Tongue (tissue), 2 donors: ENCODE results near the gene SPON1. TPM values are rescaled to one million over a fixed set of nuclear protein-coding genes. Genes with fewer than 3 reads are reported as not detected.
"Not testable (repeated sequence)": the region's sequence is repeated elsewhere in the genome, so short reads cannot be mapped to it uniquely, and the experiment has no call there.

ENCODE experiments used
- DNase-seq: peaks from one replicate; pipeline ENCODE4 v3.0.0-alpha.2; 2015
- total RNA-seq: library from RNA; depleted of rRNA; stranded (reverse); fragments of >200 nt; gene quantifications from one replicate; pipeline ENCODE4 v1.2.3, GENCODE V29; 2014

The SPON1 gene
- total RNA-seq, 1 donor from 2014 or later = 24.4 TPM

DNA sequence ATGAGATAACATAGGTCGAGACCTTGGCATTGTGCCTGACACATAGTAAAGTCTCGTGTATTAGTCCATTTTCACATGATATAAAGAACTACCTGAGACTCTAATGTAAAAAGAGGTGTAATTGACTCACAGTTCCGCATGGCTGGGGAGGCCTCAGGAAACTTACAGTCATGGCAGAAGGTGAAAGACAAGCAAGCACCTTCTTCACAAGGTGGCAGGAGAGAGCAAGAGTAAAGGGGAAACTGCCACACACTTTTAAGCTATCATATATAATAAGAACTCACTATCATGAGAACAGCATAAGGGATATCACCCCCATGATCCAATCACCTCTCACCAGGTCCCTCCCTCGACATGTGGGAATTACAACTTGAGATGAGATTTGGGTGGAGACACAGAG lies 165.2 kb downstream of the SPON1 start:
- DNase-seq = no peak

DNA sequence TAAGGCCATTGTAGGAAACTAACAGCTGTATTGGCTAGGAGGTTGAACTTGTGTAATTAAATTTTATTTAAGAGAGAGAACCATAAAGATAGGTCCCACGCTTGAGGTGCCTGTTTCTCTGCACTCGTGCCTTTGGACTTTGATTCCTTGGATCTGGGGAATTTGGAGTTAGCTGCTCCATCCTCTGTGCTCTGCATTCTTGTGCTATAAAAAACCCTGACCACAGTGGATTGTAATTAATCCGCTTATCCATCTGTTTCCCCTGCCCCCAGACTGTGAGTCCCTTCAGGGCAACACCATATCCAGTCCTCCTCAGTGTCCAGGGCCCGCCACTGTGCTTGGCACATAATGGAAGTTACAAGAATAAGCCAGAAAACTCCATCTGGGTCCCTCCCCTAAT lies 169.8 kb downstream of the SPON1 start:
- peak; percentile 81 for DNase-seq

DNA sequence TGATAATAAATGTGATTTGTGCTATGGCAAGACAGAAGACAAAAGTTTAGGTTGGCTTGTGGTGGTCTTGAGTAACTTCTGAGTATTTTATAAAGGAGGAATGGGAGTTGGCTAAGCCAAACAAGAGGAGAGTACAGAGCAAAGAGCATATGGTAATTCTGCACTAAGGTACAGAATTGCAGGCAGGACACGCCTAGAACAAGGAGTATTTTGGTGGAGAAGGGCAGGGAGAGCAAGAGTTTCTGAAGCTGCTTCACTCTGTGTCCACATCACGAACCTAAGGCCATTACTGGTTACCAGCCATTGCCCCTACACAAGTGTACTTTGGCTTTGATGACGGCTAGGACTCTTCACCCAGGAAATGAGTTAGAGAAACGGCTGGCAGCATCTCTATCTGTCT lies 170.9 kb downstream of the SPON1 start:
- no peak for DNase-seq

DNA sequence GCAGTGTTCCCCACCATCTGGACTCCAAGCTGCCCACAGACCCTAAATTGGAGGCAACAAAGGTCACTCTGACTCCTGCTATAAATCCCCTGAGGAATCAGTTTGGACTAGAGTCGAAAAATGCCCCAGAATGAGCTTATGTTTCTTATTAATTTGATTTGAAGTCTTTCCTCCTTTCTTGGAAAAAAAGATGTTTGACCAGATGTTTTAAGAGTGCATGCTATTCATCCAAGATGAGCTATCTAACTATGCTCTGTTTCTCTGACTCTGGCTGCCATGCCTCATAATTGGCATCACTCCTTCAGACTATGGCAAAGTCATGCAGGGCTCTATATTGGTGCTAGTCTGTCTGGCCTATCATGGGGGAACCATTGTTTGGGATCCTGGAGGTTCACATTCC lies 174.0 kb downstream of the SPON1 start:
- no peak for DNase-seq

DNA sequence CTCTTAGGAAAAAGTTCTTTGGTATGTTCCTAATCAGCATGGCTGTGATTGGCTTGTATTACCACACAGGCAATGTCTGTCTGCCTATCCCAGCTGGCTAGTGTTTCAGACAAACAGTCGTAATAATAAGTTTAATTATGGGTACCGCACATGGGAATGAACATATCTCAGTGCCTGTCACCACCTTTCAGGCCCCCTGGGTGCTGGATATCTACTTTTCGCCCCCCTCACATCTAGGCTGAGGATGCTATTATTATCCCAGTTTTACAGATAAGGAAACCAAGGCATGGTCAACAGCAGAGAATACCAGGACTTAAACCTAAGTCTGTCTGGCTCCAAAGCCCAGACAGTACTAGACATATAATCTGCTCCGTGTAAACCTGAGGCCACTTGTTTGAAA lies 174.8 kb downstream of the SPON1 start:
- no peak for DNase-seq

DNA sequence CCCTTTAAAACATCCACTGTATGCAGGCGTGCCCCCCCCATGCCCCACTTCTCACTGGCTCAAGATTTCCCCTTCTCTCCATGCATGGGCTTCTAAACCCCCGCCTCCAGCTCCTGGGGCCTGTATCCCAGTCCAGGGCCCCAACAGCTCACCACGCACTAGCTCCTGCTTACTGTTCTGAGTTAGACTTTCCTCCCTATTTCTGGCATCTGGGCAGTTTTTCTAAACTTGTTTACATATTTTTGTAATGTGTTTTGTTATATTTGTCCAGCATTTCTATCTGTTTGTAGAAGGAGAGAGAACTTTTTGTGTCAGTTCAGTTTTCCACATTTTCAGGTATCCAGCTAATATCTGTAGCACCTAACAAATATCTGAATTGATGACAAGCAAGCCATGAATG lies 178.5 kb downstream of the SPON1 start:
- no peak for DNase-seq

DNA sequence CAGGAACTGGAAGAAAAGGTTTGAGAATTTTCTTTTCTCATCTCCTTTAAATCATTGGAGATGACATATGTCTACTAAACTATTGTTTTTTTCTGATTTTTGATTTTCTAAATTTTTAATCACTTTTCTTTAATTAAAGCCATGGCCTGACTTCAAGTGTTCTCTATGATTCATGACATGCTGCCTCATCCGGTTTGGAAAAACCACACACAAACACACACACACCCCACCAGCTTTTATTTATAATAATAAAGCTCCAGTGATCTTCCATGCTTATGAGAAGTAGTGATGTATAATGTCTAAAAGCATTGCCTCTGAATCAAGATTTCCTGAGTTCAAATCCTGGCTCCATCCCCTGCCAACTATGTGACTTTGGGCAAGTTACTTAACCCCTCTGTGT lies 179.2 kb downstream of the SPON1 start:
- no peak for DNase-seq

DNA sequence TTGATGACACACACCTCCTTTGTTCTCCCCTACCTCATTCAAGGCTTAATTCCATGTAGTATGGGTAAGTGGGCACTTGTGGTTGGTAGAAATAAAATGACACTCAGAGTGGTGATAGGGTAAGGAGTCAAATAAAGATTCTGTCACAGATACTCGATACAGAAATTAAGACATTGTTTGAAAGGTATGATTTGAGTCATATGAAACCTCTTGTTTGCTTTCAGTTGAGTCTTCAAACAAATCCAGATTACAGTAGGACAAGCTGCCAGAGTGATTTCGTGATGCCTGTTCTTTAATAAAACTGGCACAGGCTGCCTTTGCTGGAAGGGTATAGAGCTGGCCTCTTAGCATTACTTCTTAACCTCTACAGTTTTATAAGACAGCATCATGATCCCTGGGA lies 182.4 kb downstream of the SPON1 start:
- DNase-seq = no peak

DNA sequence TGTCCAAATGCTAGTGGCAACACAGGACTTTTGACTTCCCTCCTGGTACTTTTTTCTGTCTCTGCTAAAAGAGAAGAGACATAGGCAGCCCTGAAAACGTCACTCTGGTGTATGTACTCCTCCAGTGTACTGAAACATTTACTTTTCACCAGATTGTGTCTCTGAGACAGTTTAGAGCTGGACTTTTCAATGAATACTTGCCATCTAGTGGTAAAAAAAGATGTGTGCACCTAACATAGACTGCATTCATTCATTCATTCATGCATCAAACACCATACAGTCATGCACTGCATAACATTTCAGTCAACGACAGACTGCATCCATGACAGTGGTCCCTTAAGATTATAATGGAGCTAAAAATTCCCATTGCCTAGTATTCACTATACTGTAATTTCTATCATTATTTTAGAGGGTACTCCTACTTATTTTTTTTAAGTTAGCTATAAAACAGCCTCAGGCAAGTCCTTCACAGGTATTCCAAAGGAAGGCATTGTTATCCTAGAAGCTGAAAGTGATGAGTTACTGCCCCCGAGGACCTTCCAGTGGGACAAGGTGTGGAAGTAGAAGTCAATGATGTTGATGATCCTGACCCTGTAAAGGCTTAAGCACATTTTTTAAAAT lies 186.2 kb downstream of the SPON1 start:
- DNase-seq = peak; percentile 47

DNA sequence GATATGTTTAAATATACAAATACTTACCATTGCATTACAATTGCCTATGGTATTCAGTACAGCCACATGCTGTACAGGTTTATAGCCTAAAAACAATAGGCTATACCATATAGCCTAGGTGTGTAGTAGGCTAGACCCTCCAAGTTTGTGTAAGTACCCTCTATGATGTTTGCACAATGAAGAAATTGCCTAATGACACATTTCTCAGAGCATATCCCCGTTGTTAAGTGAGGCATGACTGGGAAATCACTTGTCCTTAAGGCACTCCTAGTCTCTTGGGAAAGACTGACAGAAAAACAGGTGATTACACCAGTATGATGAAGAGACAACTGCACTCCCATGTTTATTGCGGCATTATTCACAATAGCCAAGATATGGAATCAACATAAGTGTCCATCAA lies 187.2 kb downstream of the SPON1 start:
- no peak for DNase-seq

DNA sequence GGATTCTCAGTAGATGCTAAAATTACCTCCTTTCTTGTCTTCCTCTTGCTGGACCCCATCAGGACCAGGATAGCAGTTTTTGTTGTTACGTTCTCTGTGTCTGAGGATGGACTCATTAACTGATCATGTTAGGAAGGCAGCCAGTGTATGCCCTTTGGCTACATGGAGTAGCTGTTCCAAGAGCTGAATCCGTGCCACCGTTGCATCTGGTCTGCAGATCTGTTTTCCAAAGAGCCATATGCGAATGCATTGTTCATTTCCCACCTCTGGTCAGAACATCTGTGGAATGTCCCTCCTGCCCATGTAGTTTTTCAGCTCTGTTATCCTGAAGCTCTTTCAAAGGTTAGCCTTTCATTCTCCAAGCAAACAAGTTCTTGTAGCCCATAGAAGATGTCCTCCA lies 188.4 kb downstream of the SPON1 start:
- no peak for DNase-seq

DNA sequence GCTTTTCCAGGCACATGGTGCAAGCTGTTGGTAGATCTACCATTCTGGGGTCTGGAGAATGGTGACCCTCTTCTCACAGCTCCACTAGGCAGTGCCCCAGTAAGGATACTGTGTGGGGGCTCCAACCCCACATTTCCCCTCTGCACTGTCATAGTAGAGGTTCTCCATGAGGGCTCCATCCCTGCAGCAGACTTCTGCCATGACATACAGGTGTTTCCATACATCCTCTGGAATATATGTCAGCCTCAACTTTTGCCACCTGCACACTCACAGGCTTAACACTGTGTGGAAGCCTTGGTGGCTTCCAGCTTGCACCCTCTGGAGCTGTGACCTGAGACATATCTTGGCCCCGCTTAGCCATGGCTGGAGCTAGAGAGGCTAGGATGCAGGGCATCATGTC lies 191.6 kb downstream of the SPON1 start:
- not testable (repeated sequence) for DNase-seq

DNA sequence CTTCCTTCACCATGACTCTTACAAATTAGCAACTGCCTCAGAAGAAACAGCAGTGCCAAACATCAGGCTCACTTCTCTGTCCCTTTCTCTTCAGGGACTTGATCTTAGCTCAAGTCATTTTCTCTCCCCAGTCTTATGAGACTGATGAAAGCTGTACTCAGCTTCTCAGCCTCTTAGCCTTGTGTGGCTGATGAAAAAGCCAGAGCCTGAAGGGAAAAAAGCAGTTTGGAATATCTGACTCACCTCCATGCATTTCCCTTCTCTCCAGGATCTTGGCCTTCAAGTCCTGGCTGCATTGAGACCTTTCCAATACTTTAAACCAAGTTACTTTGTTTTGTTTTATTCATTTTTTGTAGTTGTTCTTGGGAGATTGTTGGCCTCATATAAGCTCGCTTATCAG lies 195.9 kb downstream of the SPON1 start:
- no peak for DNase-seq

DNA sequence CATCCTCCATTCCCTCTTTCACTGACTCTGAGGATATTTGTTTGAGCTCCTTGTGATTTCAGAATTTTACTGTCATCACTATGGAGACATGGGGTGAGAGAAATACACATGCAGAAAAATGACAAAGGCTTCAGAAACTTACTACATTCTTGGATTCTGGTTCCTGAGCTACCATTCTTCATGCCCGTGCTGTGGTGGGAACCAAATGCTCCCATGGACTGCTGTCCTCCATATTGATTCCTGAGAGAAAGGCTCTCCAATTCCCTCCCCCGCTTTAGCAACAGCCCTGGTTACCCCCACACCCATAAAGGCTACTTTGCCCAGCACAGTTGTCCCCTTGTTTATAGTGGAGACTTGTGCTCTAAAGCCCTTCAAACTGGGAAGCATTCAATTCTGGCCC lies 201.1 kb downstream of the SPON1 start:
- DNase-seq = no peak

DNA sequence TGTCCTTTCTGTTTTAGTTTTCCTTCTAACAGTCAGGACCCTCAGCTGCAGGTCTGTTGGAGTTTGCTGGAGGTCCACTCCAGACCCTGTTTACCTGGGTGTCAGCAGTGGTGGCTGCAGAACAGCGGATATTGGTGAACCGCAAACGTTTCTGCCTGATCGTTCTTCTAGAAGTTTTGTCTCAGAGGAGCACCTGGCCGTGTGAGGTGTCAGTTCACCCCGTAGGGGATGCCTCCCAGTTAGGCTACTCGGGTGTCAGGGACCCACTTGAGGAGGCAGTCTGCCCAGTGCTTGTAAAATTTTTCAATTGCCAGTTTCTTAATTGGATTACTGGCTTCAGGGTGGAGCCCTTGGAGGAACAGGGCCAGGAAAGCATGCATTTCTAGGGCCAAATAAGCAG lies 211.2 kb downstream of the SPON1 start:
- not testable (repeated sequence) for DNase-seq

DNA sequence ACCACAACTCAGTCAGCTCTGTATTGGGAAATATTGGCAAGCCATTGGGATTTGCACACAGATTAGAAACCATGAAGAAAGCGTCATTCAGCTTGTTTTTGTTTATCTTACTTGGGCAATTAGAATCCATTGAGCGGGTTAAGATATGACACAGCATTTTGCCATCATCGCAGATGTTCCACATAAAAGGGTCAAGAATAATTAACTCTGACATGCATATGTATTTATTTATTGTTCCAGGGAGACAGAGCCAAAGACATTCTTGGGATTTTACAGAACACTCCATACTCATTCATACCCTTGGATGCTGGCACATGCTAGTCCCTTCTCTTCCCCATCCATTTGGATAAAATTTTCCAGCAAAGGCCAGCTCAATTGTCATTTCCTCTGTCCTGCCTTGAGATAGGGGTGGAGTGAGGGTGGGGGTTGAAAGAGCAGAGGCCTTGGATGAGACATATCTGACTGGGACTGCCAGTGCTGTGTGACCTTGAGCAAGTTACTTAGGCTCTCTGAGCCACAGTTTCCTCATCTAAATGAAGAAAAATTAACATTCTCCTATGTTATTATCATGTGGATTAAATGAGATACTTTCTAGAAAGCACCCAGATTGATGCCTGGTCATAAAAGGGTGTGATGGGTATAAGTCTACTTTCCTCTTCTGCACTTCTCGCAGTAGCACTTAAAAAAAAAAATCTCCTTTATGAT lies 216.7 kb downstream of the SPON1 start:
- peak; percentile 19 for DNase-seq

DNA sequence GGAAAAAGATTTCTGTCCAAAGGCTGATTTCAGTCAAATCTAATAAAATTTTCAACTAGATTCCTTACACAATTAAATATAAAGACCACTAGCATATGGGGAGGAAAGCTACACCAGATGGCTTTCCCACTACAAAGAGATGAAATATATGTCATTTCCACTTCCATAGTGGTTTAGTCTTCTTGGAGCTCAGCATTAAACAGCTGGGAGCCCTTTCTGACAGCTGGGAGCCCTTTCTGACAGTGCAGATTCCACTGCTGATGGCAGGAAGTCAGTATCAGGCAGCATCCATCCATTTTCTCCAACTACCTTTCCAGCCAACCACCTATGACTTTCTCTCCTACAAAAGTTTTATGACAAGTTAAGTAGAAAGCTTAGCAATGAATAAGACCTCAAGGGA lies 218.6 kb downstream of the SPON1 start:
- DNase-seq = peak; percentile 15

DNA sequence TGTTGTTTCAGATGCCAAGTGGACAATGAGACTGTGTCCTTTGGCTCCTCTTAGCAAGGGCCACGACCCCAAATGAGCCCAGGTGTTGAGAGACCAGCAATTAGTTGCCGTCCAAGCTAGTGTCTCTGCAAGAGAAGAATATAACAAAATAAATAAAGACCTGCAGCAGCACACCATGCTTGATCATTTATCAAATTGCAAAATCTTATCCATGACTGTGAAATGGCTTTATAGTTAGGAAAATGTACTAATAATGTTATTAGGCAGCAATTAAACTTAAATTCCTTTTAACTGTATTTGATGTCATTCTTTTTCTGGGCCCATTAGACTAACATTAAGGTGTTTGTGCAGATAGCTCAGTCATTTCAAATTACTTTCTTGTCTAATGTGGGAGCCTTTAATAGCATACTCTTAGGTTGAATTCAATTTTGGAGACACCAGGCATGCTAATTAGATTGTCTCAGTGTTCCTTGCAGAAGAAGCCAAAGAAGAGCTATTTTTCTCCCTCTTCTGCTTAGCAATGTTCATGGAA lies 220.4 kb downstream of the SPON1 start:
- DNase-seq = no peak

DNA sequence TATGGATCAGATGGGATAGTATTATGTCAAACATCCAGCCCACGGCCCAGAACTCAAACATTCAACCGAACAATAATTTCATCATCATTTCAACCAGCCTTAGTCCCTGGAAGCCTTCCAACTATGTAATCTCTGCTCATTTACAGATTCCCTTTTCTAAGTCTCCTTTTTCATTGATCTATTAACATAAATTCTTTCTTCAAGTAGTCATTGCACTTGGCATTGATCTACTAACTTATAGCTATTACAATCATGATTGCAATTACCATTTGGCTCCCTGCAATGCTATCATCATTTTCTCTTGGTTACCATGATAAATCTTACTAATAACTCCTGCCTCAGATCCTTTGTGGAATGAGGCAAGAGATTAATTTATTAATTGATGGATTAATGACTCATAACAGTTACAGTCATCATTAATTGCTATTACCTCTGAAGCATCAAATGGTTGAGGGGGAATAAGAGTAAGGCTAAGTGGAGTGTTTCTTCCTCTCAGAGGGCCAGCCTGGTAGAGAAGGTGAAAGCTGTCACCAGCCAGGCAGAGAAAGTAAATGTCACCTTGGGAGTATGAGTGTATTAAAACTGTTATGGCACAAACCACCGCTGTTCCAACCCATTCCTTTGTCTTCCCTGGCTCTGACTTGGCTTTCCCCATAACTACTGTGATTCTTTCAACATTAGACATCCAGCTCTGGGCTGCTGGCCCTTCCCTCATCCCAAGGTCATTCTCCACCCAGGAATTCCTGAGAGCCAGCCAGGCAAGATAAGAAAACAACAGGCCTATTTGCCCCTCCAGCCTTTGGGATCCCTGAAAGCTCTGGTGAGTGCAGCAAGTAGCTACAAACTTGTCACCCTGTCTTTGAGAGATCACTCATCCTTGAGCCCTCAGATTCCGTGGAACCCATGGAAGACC lies 221.8 kb downstream of the SPON1 start:
- DNase-seq = no peak

DNA sequence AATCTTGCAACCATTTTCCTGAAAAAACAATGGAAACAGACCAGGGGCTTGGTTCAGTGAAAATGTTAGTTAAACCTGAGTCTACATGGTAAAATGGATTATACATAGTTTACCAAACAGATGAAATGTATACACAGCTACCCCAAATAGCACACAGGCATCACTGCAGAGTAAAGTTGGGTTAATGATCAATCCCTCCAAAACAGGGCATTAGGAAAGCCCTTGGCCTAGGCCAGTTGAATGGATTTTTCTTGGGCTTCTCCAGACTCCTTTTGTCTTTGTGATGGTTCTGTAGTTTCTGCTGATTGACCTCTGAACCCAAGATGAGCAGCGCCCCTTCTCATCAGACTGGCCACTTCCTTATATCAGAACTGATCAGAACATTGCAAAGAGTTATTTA lies 222.9 kb downstream of the SPON1 start:
- DNase-seq = no peak

DNA sequence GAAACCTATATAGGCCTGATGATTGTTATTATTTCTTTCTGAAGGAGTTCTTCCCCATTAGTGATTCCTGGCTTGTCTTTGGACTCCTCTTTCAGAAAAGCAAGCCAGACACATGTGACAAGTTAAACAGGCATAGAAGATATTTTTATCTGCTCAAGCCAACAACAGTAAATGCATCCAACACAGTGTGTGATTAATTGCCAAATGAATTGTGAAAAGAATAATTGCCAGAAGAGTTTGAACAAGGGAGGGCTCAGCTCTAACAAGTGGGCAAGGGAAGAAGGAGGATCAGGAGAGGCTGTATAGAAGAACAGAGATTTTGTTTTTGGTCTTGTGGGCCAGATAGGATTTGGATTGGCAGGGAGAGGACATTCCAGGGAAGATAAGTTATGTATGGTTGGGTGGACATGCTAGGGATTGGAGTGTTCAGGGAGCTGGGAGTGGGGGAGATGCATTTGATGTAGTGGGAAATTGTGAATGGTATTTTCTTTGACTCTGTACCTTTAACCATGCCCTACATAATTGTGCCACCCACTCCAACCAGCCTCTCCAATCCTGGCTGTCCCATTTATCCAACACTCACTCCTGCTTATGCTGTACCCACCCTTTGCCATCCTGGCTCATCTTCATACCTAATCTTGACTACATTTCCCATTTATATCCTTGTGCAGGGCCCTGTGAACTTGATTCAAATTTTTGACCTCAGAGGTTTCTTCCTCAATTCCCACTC lies 223.7 kb downstream of the SPON1 start:
- peak; percentile 16 for DNase-seq

DNA sequence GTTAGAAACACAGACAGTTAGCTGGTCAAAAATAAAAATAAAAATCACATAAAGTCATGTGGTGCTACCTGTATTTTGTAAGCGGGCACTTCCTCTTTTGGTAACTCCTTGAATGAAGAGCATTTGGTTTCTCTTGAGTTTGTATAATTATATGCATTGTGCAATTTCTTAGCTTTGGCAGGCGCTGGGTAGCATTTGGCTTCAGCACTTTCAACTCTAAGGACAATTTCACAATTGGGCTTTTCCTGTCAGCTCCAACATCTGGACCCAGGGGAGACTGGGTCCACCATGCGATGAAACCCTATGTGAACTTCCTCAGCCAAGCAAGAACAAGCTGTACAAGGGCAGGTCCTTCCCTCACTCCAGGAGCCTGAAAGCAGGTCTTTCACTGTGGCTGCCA lies 227.4 kb downstream of the SPON1 start:
- no peak for DNase-seq
